ENCODE measurements around the gene BTRC.

BTRC gene

GRCh38 chr10:101489355-101489754, 135.4 kb downstream of the BTRC start:
- peak overlapping the region; percentile 6; the same call in 1 of the 2 replicates for H3K4me3 ChIP-seq (ENCODE audit: low read length)
- no peaks in the 10 kb centered on the region for H3K27me3 ChIP-seq (ENCODE audit: insufficient read depth, low read length)
- 59% methylated on average over 2 of the region's 3 CpGs for WGBS
- H3K4me1 ChIP-seq (ENCODE audit: insufficient read depth, low read length) = peaks cover 60% of the 10 kb centered on the region
- no peak overlapping the region for H3K9ac ChIP-seq (ENCODE audit: low read depth, low read length)
- H3K36me3 ChIP-seq (ENCODE audit: insufficient read depth, low read length) = no peaks in the 10 kb centered on the region
- H3K27ac ChIP-seq (ENCODE audit: low read depth, low read length) = peak overlapping the region; percentile 24; the same call in 1 of the 2 replicates
- no peaks in the 10 kb centered on the region for H3K9me3 ChIP-seq (ENCODE audit: insufficient read depth, low read depth, low read length)

- H3K27ac ChIP-seq (ENCODE audit: low read depth, low read length) = peak overlapping the region; percentile 24; the same call in 1 of the 2 replicates
- H3K4me1 ChIP-seq (ENCODE audit: insufficient read depth, low read length) = peaks cover 60% of the 10 kb centered on the region
- no peaks in the 10 kb centered on the region for H3K9me3 ChIP-seq (ENCODE audit: insufficient read depth, low read depth, low read length)
- 100% methylated on average over 1 of the region's 1 CpG for WGBS
- peak overlapping the region; percentile 6; the same call in 1 of the 2 replicates for H3K4me3 ChIP-seq (ENCODE audit: low read length)
- no peak overlapping the region for H3K9ac ChIP-seq (ENCODE audit: low read depth, low read length)
- H3K27me3 ChIP-seq (ENCODE audit: insufficient read depth, low read length) = no peaks in the 10 kb centered on the region
- no peaks in the 10 kb centered on the region for H3K36me3 ChIP-seq (ENCODE audit: insufficient read depth, low read length)
Observed at GRCh38 chr10:101490026-101490425, 136.1 kb downstream of the BTRC start.

- Histone ChIP-seq H3K9me3 (ENCODE audit: insufficient read depth, low read depth, low read length) (no peaks in the 10 kb centered on the region), H3K9ac (ENCODE audit: low read depth, low read length) (no peak overlapping the region), H3K4me3 (ENCODE audit: low read length) (no peak overlapping the region), H3K27ac (ENCODE audit: low read depth, low read length) (no peak overlapping the region), H3K27me3 (ENCODE audit: insufficient read depth, low read length) (no peaks in the 10 kb centered on the region), H3K36me3 (ENCODE audit: insufficient read depth, low read length) (no peaks in the 10 kb centered on the region), H3K4me1 (ENCODE audit: insufficient read depth, low read length) (peaks cover 39% of the 10 kb centered on the region)
- WGBS = 97% methylated on average over 1 of the region's 3 CpGs
Observed at GRCh38 chr10:101492205-101492604, 138.2 kb downstream of the BTRC start.

GRCh38 chr10:101492814-101493213, 138.8 kb downstream of the BTRC start:
- Histone ChIP-seq H3K36me3 (ENCODE audit: insufficient read depth, low read length) (no peaks in the 10 kb centered on the region), H3K27ac (ENCODE audit: low read depth, low read length) (no peak overlapping the region), H3K9ac (ENCODE audit: low read depth, low read length) (no peak overlapping the region), H3K4me3 (ENCODE audit: low read length) (no peak overlapping the region), H3K9me3 (ENCODE audit: insufficient read depth, low read depth, low read length) (no peaks in the 10 kb centered on the region), H3K4me1 (ENCODE audit: insufficient read depth, low read length) (peaks cover 33% of the 10 kb centered on the region), H3K27me3 (ENCODE audit: insufficient read depth, low read length) (no peaks in the 10 kb centered on the region)
- WGBS = 100% methylated on average over 1 of the region's 1 CpG

- H3K36me3 ChIP-seq (ENCODE audit: insufficient read depth, low read length) = no peaks in the 10 kb centered on the region
- peaks cover 29% of the 10 kb centered on the region for H3K4me1 ChIP-seq (ENCODE audit: insufficient read depth, low read length)
- H3K4me3 ChIP-seq (ENCODE audit: low read length) = no peak overlapping the region
- H3K9ac ChIP-seq (ENCODE audit: low read depth, low read length) = no peak overlapping the region
- H3K27me3 ChIP-seq (ENCODE audit: insufficient read depth, low read length) = no peaks in the 10 kb centered on the region
- WGBS = no CpG with 5 or more reads among the region's 1 CpG
- no peaks in the 10 kb centered on the region for H3K9me3 ChIP-seq (ENCODE audit: insufficient read depth, low read depth, low read length)
- no peak overlapping the region for H3K27ac ChIP-seq (ENCODE audit: low read depth, low read length)
Observed at GRCh38 chr10:101493249-101493648, 139.3 kb downstream of the BTRC start.

- no peak overlapping the region for H3K27ac ChIP-seq (ENCODE audit: low read depth, low read length)
- H3K36me3 ChIP-seq (ENCODE audit: insufficient read depth, low read length) = no peaks in the 10 kb centered on the region
- 31% methylated on average over 1 of the region's 1 CpG for WGBS
- no peak overlapping the region for H3K9ac ChIP-seq (ENCODE audit: low read depth, low read length)
- H3K27me3 ChIP-seq (ENCODE audit: insufficient read depth, low read length) = no peaks in the 10 kb centered on the region
- no peaks in the 10 kb centered on the region for H3K9me3 ChIP-seq (ENCODE audit: insufficient read depth, low read depth, low read length)
- H3K4me1 ChIP-seq (ENCODE audit: insufficient read depth, low read length) = peaks cover 23% of the 10 kb centered on the region
- H3K4me3 ChIP-seq (ENCODE audit: low read length) = no peak overlapping the region
Observed at GRCh38 chr10:101493782-101494281, 139.9 kb downstream of the BTRC start.

- no peak overlapping the region for H3K9ac ChIP-seq (ENCODE audit: low read depth, low read length)
- 90% methylated on average over 1 of the region's 1 CpG for WGBS
Observed at GRCh38 chr10:101494650-101495049, 140.7 kb downstream of the BTRC start.

GRCh38 chr10:101495324-101495925, 141.5 kb downstream of the BTRC start:
- H3K27me3 ChIP-seq (ENCODE audit: insufficient read depth, low read length) = no peaks in the 10 kb centered on the region
- 70% methylated on average over 4 of the region's 4 CpGs for WGBS
- no peak overlapping the region for H3K9ac ChIP-seq (ENCODE audit: low read depth, low read length)
- H3K4me1 ChIP-seq (ENCODE audit: insufficient read depth, low read length) = peaks cover 10% of the 10 kb centered on the region; the same call in 1 of the 2 replicates
- no peaks in the 10 kb centered on the region for H3K36me3 ChIP-seq (ENCODE audit: insufficient read depth, low read length)
- H3K9me3 ChIP-seq (ENCODE audit: insufficient read depth, low read depth, low read length) = no peaks in the 10 kb centered on the region
- no peak overlapping the region for H3K27ac ChIP-seq (ENCODE audit: low read depth, low read length)
- H3K4me3 ChIP-seq (ENCODE audit: low read length) = no peak overlapping the region

More at GRCh38 chr10:101494650-101495049, 140.7 kb downstream of the BTRC start:
- peaks cover 15% of the 10 kb centered on the region for H3K4me1 ChIP-seq (ENCODE audit: insufficient read depth, low read length)
- H3K27me3 ChIP-seq (ENCODE audit: insufficient read depth, low read length) = no peaks in the 10 kb centered on the region
- H3K9me3 ChIP-seq (ENCODE audit: insufficient read depth, low read depth, low read length) = no peaks in the 10 kb centered on the region
- H3K4me3 ChIP-seq (ENCODE audit: low read length) = no peak overlapping the region
- no peaks in the 10 kb centered on the region for H3K36me3 ChIP-seq (ENCODE audit: insufficient read depth, low read length)
- H3K27ac ChIP-seq (ENCODE audit: low read depth, low read length) = no peak overlapping the region

- Histone ChIP-seq H3K27me3 (ENCODE audit: insufficient read depth, low read length) (no peaks in the 10 kb centered on the region), H3K9me3 (ENCODE audit: insufficient read depth, low read depth, low read length) (no peaks in the 10 kb centered on the region), H3K9ac (ENCODE audit: low read depth, low read length) (no peak overlapping the region), H3K27ac (ENCODE audit: low read depth, low read length) (no peak overlapping the region), H3K4me1 (ENCODE audit: insufficient read depth, low read length) (peaks cover 4% of the 10 kb centered on the region; the same call in 1 of the 2 replicates), H3K4me3 (ENCODE audit: low read length) (no peak overlapping the region), H3K36me3 (ENCODE audit: insufficient read depth, low read length) (no peaks in the 10 kb centered on the region)
- WGBS = 87% methylated on average over 2 of the region's 2 CpGs
Observed at GRCh38 chr10:101504438-101504837, 150.5 kb downstream of the BTRC start.

GRCh38 chr10:101506829-101507661, 153.1 kb downstream of the BTRC start:
- Histone ChIP-seq H3K27ac (ENCODE audit: low read depth, low read length) (no peak overlapping the region), H3K36me3 (ENCODE audit: insufficient read depth, low read length) (no peaks in the 10 kb centered on the region), H3K9me3 (ENCODE audit: insufficient read depth, low read depth, low read length) (no peaks in the 10 kb centered on the region), H3K9ac (ENCODE audit: low read depth, low read length) (no peak overlapping the region), H3K4me3 (ENCODE audit: low read length) (no peak overlapping the region), H3K4me1 (ENCODE audit: insufficient read depth, low read length) (peaks cover 4% of the 10 kb centered on the region; the same call in 1 of the 2 replicates), H3K27me3 (ENCODE audit: insufficient read depth, low read length) (no peaks in the 10 kb centered on the region)
- WGBS = 92% methylated on average over 11 of the region's 11 CpGs

GRCh38 chr10:101507828-101508227, 153.9 kb downstream of the BTRC start:
- no peaks in the 10 kb centered on the region for H3K27me3 ChIP-seq (ENCODE audit: insufficient read depth, low read length)
- H3K9me3 ChIP-seq (ENCODE audit: insufficient read depth, low read depth, low read length) = no peaks in the 10 kb centered on the region
- H3K9ac ChIP-seq (ENCODE audit: low read depth, low read length) = no peak overlapping the region
- H3K4me1 ChIP-seq (ENCODE audit: insufficient read depth, low read length) = peaks cover 4% of the 10 kb centered on the region; the same call in 1 of the 2 replicates
- no peaks in the 10 kb centered on the region for H3K36me3 ChIP-seq (ENCODE audit: insufficient read depth, low read length)
- no peak overlapping the region for H3K4me3 ChIP-seq (ENCODE audit: low read length)
- no peak overlapping the region for H3K27ac ChIP-seq (ENCODE audit: low read depth, low read length)

Data from HUES64 (cell line).